GM18507 (cell line): ENCODE measurements around the gene PIK3R1.

Experiments used
- DNase-seq: peaks from one replicate; pipeline ENCODE4 v3.0.0; 2011; ENCODE audit warnings: low read depth; ENCODE audit not compliant: insufficient read length; ENCODE audit errors: extremely low spot score
- FAIRE-seq: peaks from 2 replicates; lab custom pipeline; 2011; peaks lifted over from hg19 to GRCh38; lab: Jason Lieb, UNC

The PIK3R1 gene

DNA sequence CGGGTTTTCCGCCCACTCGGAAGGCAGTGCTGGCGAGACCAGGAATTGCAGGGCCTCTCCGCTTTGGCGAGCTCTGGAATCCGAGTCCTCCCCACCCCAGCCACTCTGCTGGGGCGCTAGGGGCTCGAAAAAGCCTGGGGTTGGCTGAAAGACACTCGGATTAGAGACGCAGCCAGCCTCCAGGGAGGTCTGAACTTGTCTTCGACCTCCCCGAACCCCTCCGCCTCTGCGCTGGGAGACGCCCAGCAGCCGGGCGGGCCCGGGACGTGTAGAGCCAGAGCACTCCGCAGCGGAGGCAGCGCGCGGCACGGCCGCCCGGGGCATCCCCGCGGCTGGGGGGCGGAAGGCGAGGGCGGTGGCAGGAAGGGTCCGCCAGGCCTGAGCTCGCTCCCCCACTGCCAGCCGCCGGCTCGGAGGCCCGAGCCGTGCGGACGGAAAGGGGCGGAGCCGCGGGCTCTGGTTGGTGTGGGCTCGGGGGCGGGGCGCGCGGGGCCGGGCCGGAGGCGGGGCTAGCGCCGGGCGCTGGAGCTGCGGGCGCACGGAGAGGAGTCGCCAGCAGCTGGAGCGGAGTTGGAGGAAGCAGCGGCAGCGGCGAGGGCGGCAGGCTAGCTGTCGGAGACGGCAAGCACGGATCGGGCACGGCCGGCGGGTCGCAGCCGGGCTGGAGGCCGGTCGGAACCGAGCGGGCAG is at the start of gene PIK3R1:
TSS of gene PIK3R1 (plus strand) at position 549 of the 690 bp plus-strand sequence. CDS start 10,920 bp downstream, outside the sequence.
- FAIRE-seq: peak; percentile 90

DNA sequence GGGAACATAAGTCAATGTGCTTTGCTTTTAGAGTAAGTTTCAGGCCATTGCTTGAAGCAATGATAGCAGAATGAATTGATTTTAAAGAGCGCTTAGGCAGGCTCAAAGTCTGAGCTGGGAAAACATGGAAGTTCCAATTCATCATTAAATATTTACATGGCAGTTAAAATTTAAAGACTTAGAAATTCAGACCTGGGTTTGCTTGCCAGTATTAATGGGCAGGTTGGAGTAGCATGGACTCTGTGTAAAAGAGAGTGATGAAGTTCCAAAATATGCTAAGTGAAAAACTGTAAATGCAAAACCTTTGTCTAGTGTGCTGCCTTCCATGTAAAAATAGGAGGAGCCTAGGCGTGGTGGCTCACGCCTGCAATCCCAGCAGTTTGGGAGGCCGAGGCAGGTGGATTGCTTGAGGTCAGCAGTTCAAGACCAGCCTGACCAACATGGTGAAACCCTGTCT is 48.3 kb upstream of the PIK3R1 start:
- no peak for FAIRE-seq
- DNase-seq: no peak

More for the DNA sequence above, at the start of gene PIK3R1:
- DNase-seq: peak; percentile 83

DNA sequence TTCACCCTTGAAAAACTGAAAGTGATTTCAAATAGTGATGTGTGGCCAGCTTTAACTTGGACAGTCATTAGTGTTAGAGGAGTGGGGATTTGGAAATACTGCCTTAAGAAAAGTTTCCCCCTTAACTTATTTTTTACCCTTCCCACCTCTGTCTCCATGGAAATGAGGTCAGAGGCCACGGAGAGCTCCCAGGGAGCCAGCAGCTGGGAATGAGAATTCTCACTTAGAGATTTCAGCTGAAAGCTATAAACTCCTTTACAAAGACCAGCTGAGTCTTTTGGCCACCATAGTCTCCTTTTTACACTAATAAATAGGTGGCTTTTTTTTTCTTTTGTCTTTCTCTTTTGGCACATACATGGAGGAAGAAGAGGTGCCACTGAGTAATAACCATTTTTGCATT is 45.7 kb upstream of the PIK3R1 start:
- no peak for FAIRE-seq
- DNase-seq: no peak

DNA sequence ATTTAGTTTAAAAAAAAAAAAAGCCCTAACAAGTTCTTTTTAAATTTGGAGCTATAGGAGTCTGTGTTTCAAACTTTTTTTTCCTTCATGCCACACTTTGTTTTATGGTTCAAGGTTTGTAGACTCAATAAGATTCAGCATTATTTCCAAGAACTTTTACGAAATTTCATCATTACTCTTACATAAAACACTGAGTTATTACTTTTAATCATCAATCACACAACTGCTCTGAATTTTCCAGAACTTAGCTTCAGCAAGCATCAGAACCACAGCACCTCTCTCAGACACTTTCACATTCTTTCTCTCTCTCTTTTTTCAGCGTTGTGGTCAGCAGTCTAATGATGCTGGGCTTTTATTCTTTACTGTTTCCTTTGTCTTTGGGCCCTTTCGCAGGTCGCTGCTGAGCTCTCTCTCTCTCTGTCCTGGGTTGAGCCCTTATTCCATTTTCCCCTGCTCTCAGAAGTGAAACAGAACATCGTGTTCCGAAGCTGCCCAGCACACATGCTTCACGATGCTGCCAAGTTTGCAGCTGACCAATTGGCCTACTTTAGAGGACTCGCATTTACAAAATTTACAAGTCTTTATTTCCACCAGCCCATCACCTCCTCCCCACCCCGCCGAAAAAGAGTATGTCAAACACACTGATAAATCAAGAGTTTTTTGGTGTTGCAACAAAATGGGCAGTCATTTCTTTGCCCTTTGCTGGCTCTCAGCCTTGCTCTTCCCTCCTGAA is 44.6 kb upstream of the PIK3R1 start:
- no peak for FAIRE-seq

DNA sequence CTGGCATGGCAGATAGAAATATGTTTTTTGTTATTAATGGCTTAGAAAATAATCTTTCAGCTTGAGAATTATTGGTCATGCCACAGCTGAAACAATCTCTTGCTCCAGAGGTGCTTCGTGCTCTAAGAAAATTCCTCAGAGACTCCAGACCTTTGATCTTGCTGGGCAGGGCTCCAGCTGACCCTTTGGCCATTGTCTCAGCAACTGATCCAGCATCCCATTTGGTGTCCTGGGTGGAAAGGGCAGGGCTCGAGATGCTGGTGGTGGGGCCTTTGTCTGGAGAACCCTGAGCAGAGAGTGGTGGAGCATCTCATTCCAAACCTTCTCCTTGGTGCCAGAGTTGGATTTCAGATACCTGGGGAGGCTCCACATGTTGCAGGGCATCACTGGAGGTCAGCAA is 43.2 kb upstream of the PIK3R1 start:
- FAIRE-seq: no peak

More for the DNA sequence above, 44.6 kb upstream of the PIK3R1 start:
- DNase-seq: no peak

DNA sequence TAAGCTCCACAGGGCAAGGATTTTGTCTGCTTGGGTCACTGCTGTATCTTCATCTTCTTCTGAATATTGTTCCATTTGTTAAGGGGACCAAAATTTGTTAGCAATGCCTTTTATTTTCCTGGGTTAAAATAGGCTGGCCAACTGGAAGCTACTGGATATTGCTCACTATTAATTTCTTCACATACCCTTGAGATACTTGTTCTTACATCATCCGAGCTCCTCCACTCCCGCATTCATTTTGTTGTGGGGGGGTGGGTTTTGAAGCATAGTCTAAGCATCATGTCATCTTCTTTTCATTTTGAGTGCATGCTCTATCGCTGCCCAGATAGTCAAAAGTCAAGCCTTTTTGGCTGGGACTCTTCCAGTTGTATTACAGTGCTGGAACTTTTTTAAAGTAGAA is 42.5 kb upstream of the PIK3R1 start:
- DNase-seq (no peak), FAIRE-seq (no peak)

More for the DNA sequence above, 43.2 kb upstream of the PIK3R1 start:
- no peak for DNase-seq

DNA sequence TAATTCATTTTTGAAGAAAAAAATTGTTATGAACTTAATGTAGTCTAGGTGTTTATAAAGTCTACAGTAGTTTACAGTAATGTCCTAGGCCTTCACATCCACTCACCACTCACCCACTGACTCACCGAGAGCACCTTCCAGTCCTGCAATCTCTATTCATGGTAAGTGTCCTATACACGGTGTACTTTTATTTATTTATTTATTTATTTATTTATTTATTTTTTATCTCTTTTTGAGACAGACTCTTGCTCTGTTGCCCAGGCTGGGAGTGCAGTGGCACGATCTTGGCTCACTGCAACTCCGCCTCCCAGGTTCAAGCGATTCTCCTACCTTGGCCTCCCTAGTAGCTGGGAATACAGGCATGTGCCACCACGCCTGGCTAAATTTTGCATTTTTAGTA is 39.3 kb upstream of the PIK3R1 start:
- no peak for FAIRE-seq

DNA sequence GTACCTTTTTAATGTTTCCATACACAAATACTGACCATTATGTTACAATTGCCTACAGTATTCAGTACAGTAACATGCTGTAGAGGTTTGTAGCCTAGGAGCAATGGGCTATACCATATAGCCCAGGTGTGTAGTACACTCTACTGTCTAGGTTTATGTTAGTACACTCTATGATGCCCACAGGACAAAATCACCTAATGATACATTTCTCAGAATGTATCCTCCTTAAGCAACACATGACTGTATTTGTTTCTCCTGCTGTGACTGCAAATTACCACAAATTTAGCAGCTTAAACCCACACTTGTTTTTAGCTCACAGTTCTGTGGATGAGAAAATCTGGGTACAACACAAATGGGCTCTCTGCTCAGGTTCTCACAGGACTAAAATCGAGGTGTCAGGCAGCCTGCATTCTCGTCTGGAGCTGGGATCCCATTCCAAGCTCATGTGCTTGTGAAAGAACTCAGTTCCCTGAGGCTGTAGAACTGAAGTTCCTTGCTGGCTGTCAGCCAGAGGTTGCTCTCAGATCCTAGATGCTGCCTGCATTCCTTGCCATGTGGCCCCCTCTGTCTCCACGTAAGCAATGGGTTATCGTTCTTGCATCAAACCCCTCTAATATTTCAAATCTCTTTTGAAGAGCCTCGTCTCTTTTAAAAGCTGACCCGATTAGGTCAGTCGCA is 38.6 kb upstream of the PIK3R1 start:
- DNase-seq (no peak), FAIRE-seq (no peak)

More for the DNA sequence above, 39.3 kb upstream of the PIK3R1 start:
- no peak for DNase-seq

DNA sequence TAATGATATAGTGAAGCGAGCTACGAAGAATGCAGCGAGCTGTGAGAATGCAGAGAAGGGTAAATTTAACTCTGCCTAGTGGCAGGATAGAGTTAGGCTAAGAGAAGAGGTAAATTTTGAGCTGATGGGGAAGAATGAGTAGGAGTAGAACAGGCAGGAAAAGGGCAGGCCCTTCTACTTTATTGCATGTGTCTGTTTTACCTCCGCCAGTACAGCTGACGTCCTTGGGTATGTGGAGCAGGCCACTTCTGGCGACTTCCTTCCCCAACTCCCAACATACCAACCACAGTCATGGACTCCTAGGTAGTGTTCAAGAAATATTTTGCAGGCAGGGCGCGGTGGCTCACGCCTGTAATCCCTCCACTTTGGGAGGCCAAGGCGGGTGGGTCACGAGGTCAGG is 37.9 kb upstream of the PIK3R1 start:
- no peak for DNase-seq
- FAIRE-seq: no peak

DNA sequence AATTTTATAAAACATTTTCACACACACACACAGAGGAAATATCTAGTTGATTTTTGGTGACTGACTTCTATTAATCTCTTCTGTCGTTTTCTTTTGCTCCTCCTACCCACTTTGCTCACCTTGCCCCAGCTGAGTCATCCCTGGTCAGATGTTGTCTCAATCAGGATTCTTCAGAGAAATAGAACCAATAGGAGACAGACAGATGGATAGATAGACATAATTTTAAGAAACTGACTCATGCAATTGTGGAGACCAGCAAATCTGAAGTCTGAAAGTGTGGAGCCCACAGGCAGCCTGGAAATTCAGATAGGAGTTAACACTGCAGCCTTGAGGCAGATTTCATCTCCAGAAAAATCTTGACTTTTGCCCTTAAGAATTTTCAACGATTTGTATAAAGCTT is 37.0 kb upstream of the PIK3R1 start:
- FAIRE-seq: no peak

DNA sequence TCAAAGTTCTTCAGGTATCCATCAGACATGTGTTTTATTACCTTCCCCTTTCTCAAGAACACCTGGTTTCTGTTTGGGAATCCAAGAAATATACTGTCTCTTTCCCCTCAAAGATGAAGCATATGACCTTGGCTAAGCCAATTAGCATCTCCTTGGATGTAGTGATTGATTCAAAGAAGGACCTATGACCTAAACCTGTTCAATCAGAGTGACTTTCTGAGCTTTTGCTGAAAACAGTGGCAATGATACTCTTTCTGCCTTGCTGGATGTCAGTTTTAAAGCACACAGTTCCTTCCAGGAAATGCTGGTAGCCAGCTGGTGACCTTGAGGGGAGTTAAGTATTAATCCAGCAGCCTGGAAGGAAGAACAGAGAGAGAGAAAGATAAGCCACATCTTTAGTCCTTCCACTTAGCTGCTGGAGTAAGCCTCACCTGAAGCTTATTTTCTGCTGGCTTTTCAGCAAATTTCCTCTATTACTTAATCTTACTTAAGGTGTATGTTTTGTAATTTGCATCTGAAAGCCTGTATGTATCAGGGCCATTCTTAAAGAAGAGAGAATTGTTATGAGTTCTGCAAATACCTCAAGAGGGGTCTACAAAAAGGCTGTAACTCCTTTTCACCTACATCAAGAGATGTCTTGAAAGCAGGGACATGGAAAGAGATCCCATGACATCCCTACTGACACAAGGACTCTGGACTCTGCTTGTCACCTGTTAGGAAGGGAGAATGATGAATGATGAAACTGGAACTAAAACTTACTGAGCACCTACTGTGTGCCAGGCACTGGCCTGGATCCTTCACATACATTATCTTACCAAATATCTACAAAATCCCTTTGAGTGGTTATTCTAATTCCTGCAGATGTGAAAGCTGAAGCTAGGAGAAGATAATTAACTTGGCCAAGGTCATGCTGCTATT is 35.2 kb upstream of the PIK3R1 start:
- no peak for DNase-seq
- peak; percentile 71 for FAIRE-seq

More for the DNA sequence above, 37.0 kb upstream of the PIK3R1 start:
- DNase-seq: no peak

DNA sequence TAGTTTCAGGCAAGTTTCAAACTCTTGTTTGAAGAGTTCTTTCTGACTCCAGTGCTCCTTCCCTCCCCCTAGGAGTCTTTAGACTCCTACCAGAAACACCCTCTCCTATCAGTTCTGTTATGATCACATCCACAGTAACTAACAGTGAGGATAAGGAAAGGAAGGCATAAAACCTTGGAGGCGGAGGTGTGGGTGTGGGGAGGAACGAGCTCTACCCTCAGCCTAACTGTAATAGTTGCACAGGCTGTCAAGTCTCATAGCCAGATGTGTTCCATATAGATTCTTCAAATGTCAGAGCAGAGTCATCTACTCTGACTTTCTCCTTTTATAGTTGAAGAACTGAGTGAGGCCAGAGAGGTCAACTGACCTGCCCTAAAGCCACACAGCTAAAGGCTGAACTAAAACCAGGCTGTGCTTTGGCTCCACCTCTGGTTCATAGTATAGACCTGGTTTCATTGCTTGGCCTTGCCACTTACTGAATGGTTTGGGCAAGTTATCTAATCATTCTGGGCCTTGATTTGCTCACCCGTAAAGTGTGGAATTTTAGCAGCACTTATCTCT is 34.4 kb upstream of the PIK3R1 start:
- no peak for DNase-seq
- peak; percentile 26 for FAIRE-seq

DNA sequence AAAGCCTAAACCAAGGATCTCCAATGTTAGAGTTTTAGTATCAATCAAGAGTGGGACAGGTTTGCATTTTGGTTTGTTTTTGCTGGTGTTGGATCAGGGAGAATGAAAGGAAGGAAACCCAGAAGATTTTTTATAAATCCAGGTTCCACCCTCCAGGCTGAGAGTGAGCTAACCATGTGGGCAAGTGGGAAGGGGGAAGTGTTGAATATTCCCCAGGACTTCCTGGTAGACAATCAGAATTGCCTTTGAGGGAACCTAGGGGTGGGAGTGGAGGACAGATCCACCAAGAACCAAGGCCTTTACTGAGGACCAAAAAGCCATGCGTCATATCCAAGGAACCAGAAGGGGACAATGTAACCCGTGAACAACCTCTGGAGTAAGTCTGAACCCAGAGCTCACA is 33.5 kb upstream of the PIK3R1 start:
- FAIRE-seq (no peak), DNase-seq (no peak)

DNA sequence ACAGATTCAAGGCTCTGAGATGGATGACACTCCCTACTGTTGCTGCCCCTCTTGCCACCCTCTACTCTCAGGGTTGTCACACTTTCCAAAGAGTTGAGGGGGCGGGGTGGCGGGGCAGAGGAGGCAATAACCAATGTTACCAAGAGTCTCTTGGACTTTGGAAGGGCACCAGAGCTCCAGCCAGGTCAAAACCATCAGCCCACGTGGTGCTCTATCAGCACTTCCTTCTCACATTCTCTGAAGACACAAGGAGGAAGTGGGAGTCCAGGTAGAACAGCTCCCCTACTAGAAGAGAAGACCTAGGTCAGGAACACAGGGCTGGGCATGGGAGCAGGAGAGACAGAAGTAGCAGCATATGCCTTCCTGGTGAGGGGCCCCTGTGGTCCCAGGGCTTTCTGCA is 33.0 kb upstream of the PIK3R1 start:
- DNase-seq (no peak), FAIRE-seq (peak; percentile 67)

DNA sequence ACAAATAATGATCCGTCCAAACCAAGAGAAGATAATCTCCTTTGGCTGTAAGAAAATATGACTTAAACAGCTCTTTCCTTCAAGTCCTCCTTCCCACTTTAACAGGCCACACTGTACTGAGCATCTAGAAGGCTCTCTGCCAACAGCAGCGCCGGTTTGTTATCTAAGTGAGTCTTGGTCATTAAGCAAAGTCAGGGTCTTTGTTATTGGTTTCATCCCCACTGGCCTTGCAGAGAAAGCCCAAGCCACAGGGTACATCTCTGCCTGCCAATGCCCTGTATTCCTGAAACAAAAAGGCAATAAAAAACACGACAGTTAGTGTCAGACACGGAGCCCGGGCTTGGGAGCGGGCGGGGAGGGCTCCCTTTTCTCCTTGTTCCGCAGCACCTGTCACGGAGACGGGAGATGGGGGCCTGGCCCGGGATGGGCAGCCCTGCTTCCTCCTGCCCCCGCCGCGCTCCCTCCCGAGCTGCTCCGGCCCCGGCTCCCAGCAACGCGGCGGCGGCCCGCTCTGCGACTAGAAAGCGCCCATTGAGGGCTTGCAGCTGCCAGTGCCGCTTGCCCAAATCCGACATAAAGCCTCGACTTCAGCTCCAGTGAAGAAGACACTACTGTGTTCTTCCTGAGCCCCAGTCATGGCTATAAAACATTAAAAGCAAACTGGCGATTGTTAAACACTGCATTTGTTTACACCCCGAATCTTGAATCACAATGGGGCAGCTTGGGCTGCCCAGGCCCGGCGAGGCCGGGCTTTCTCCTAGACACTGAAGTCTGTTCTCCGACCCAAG is 28.1 kb upstream of the PIK3R1 start:
- FAIRE-seq: no peak
- DNase-seq: no peak

DNA sequence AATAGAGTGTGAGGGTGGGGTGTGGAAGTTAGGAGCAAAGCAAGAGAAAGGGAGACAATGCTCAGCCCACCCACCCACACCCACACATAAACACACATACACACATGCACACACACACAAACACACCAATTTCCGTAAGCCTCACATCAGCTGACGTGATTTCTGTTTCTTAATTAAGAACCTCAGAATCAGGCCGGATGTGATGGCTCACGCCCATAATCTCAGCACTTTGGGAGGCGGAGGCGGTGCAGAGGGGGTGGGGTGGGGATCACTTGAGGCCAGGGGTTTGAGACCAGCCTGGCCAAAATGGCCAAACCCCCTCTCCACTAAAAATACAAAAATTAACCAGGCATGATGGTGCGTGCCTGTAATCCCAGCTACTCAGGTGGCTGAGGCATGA is 26.4 kb upstream of the PIK3R1 start:
- FAIRE-seq (no peak), DNase-seq (no peak)

DNA sequence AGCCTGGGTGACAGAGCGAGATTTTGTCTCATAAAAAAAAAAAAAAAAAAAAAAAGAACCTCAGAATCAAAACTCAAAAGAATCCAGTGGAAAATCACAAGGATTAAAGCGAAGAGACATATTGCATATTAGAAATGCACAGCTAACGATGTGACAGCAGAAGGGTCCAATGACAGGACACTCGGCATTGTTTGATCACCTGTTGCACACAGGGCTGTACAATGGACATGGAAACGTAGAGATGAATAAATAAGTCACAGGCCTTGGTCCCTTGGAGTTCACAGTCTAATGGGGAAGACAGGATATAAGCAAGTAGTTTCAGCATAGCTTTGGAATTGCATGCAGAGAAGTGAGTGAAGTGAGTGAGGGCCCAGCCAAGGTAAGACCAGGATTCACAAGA is 25.9 kb upstream of the PIK3R1 start:
- DNase-seq (no peak), FAIRE-seq (no peak)

DNA sequence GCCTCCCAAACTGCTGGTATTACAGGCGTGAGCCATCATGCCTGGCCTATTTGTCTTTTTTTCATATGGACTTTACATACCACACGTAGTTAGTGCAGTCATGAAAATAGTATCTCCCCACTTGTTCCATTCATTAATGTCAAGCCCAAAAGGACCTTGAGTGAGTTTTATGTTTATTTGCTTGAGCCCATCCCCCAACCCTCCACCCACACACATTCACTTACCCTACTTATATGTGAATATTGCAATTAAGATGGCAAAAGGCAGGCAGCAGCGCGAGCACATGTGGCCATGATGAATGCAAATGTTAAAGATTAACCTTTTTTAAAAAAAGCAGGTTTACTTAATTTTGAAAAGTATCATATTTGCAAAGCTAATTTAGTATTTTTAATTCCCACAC is 24.9 kb upstream of the PIK3R1 start:
- DNase-seq: no peak
- FAIRE-seq: peak; percentile 31
